NCI-H2171 treated with DMSO at 0.1 percent for 48 hours (cell line): ENCODE data around the gene UROC1.
"Not testable (repeated sequence)": the region's sequence is repeated elsewhere in the genome, so short reads cannot be mapped to it uniquely, and the experiment has no call there.

Experiments used
- DNase-seq: peaks from one replicate; lab custom pipeline; 2025; lab: John Stamatoyannopoulos, UW

Gene UROC1

GRCh38 chr3:126546549-126547239, 29.1 kb upstream of the UROC1 start:
- DNase-seq, result no peak

- DNase-seq, result no peak
Measured at GRCh38 chr3:126546013-126546412, 28.4 kb upstream of the UROC1 start.

- DNase-seq, result no peak
Measured at GRCh38 chr3:126545544-126545943, 28.0 kb upstream of the UROC1 start.

GRCh38 chr3:126544596-126545281, 27.2 kb upstream of the UROC1 start:
- DNase-seq, result peak; percentile 83

GRCh38 chr3:126543457-126544061, 26.0 kb upstream of the UROC1 start:
- DNase-seq, result no peak

- no peak for DNase-seq
Measured at GRCh38 chr3:126542340-126543241, 25.0 kb upstream of the UROC1 start.

- DNase-seq, result no peak
Measured at GRCh38 chr3:126541628-126542339, 24.2 kb upstream of the UROC1 start.

GRCh38 chr3:126540951-126541627, 23.5 kb upstream of the UROC1 start:
- DNase-seq, result no peak

- DNase-seq, result peak; percentile 11
Measured at GRCh38 chr3:126540342-126540849, 22.8 kb upstream of the UROC1 start.

- no peak for DNase-seq
Measured at GRCh38 chr3:126539558-126540250, 22.1 kb upstream of the UROC1 start.

- peak; percentile 16 for DNase-seq
Measured at GRCh38 chr3:126538966-126539365, 21.4 kb upstream of the UROC1 start.

- no peak for DNase-seq
Measured at GRCh38 chr3:126538316-126538715, 20.7 kb upstream of the UROC1 start.

- DNase-seq, result peak; percentile 71
Measured at GRCh38 chr3:126537730-126538281, 20.2 kb upstream of the UROC1 start.

- peak; percentile 29 for DNase-seq
Measured at GRCh38 chr3:126537116-126537729, 19.6 kb upstream of the UROC1 start.

- no peak for DNase-seq
Measured at GRCh38 chr3:126536126-126536525, 18.6 kb upstream of the UROC1 start.

- DNase-seq, result no peak
Measured at GRCh38 chr3:126535636-126536035, 18.1 kb upstream of the UROC1 start.

GRCh38 chr3:126534716-126535115, 17.1 kb upstream of the UROC1 start:
- DNase-seq, result not testable (repeated sequence)

- no peak for DNase-seq
Measured at GRCh38 chr3:126533506-126533905, 15.9 kb upstream of the UROC1 start.

GRCh38 chr3:126531051-126531330, 13.4 kb upstream of the UROC1 start:
- no peak for DNase-seq
